D721Med (cell line): ENCODE measurements around the gene STEAP1.

Source experiments
- DNase-seq: peaks from one replicate; pipeline ENCODE4 v3.0.0; 2011; ENCODE audit warnings: low spot score; ENCODE audit not compliant: insufficient read length
- FAIRE-seq: peaks from 2 replicates; lab custom pipeline; 2011; peaks lifted over from hg19 to GRCh38; lab: Jason Lieb, UNC
- CTCF ChIP-seq: IDR thresholded peaks from 2 replicates; pipeline ENCODE4 v1.5.1; 2012; ENCODE audit warnings: mild to moderate bottlenecking, control low read depth; ENCODE audit not compliant: insufficient read depth; ENCODE audit errors: missing control alignments

The STEAP1 gene

DNA sequence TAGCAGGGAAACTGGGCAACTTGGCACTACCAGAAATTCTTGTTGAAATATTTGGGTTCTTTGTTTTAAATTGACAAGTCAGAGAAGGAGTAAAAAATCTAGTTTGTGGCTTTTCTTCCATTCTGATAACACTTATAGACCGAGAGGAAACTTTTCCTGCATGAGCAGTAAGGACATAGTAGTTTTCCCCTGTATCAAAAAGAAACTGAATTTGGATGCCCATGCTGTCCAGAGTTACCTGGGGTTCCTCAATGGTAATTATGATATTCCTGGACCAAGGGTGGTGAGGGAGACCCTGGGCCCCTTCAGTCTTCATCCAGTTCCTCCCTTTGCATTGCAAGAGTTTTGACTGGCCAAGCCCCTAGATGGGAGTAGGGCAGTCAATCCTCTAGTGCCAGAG, 37.4 kb downstream of the STEAP1 start:
- DNase-seq (no peak), FAIRE-seq (no peak)
- TF ChIP-seq CTCF = no peak

GRCh38 chr7:90192876-90193750, 38.8 kb downstream of the STEAP1 start:
- no peak for DNase-seq
- FAIRE-seq = no peak
- no peak for TF ChIP-seq CTCF

DNA sequence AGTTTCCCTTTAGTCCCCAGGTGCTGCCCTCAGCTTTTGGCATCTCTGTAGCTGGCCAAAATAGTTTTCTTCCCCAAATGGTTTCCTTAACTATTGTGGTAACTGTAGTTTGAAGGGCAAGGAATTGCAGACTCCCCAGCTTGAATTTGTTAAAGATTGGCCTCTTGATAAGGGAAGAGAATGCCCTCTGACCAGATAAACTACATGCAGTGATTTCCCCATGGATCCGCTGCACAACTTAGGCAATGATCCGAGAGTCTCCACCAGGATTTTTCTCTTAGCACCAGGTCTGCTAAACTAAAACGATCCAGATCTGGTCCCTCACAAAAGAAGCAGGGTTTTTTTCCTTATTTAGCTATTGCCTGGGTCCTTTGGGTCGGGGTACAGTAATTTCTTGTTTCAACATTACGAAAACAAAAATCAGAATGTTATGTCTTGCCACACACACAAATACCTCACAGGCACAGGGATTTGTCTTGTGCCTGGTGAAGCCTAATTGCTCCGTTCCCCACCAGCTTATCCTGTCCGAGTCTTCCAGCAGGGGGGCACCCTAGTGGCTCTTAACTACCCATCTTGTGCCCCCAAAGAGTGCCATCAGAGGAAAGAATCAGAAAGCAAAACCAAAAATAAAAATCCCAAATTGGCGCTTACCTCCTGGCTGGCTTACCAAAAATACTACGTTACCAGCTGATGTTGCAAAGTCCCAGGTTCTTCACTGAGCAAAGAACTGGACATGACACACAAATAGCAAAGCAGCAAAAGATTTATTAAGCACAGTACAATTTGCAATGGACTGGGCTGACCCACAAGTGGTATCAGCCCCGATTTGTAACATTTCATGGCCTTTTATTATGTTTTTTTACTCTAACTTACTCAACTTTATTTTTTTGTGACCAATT, 40.9 kb downstream of the STEAP1 start:
- DNase-seq (no peak), FAIRE-seq (no peak)
- TF ChIP-seq CTCF = no peak

- no peak for TF ChIP-seq CTCF
- FAIRE-seq (no peak), DNase-seq (no peak)
Measured at GRCh38 chr7:90201500-90202195, 47.4 kb downstream of the STEAP1 start.

DNA sequence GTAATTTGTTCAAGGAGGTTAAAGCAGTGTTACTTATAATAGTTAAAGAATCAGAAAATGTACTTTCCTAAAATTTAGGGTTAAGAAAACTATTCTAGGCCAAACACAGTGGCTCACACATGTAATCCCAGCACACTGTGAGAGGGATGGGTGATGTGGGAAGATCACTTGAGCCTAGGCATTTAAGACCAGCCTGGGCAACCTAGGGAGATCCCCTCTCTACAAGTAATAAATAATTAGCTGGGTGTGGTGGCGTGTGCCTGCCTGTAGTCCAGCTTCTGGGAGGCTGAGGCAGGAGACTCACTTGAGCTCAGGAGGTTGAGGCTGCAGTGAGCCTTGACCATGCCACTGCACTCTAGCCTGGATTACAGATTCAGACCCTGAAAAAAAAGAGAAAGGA, 53.7 kb downstream of the STEAP1 start:
- DNase-seq (no peak), FAIRE-seq (no peak)
- TF ChIP-seq CTCF = no peak

DNA sequence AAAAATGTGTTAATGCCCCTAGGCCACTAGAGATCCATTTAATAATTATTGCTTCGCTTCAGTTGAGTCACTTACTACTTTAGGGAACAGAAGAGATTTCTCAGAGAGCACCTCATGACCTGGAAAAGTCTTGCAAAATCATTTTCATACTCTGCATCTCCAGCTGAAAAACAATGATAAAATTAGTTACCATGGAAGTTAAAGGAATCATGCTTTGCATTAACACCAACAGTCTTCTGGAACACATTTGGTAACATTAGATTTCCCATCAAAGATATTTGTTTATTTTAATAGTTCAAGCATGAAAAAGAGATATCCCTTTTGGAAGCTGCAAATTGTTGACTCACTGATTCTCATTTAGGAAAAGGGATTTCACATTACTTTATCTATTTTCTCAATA, 55.5 kb downstream of the STEAP1 start:
- no peak for TF ChIP-seq CTCF
- FAIRE-seq (no peak), DNase-seq (no peak)
